ENCODE results near the gene LYPD3. TPM values are rescaled to one million over a fixed set of nuclear protein-coding genes. Genes with fewer than 3 reads are reported as not detected.
A peak's percentile ranks its signal among the peaks of the same experiment; 100 is the strongest.
"Not testable (repeated sequence)": the region's sequence is repeated elsewhere in the genome, so short reads cannot be mapped to it uniquely, and the experiment has no call there.

The LYPD3 gene
- 1 to 10 TPM; 1.2 to 1.9 (median 1.3) TPM for polyA plus RNA-seq (ENCODE audit: insufficient read length in 3 of 3)

DNA sequence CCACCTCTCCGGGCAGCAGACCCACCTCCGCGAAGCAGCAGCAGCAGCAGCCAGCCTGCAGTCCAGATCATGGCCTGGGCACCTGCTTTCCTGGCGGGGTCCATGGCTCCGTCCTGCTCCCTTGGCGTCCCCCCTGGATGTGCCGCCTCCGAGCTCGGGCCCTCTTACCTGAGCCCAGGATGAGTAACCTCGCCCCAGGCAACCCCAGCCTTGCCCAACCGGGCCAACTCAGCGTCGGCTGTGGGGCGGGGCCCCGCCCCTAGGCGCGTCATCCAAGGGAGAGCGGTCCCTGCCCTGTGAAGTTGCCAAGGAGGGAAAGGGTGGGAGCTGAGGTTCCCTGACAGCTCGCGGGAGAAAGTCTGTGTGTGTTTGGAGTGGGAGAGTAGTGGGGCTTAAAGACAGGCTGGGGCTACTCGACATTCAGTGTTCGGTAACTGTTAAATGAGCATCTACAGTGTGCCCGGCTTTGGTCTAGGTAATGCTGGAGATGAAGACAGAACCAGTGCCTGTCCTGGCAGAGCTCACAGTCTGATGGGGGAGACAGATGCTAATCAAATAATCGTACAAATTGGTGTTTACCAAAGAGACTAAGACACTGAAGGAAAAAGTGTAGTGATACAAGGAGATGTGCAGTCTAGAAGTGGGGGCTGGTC, at the start of gene LYPD3:
TSS of gene LYPD3 (minus strand) at position 141 of the 653 bp plus-strand sequence. CDS start at position 104, 37 bp downstream.
- no peak for DNase-seq (ENCODE audit: low read depth in 3 of 3, low spot score in 2 of 3)

- not testable (repeated sequence) for DNase-seq (ENCODE audit: low read depth in 3 of 3, low spot score in 2 of 3)
Measured at GRCh38 chr19:43512399-43512798, 47.0 kb upstream of the LYPD3 start.

- no peak for DNase-seq (ENCODE audit: low read depth in 3 of 3, low spot score in 2 of 3)
Measured at GRCh38 chr19:43511324-43511723, 45.9 kb upstream of the LYPD3 start.

DNA sequence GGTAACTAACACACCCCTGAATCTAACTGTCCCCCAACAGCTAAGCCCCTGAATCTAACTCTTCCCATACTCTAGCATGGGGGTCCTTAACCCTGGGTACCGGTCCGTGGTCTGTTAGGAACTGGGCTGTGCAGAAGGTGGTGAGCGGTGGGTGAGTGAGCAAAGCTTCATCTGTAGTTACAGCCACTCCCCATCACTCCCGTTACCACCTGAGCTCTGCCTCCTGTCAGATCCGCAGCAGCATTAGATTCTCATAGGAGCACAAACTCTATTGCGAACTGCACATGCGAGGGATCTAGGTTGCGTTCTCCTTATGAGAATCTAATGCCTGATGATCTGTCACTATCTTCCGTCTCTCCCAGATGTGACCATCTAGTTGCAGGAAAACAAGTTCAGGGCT, 45.3 kb upstream of the LYPD3 start:
- DNase-seq (ENCODE audit: low read depth in 3 of 3, low spot score in 2 of 3), result no peak

DNA sequence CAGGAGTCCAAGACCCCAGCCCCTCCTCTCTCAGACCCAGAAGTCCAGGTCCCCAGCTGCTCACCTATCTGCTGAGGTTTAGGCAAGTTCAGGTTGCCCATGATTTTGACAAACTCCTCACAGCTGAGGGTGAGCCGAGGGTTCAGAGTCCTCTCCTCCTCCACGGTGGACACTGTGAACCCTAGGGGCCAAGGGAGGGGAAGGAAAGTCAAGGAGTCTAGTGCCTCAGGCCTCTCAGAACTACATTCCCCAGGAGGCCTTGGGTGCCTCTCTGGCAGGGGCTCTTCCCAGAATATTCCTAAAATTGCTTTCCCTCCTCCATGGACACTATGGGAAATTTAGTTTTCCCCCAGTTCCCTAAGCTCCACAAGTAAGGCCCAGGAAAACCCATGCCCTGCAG, 42.5 kb upstream of the LYPD3 start:
- DNase-seq (ENCODE audit: low read depth in 3 of 3, low spot score in 2 of 3), result no peak

GRCh38 chr19:43506629-43507028, 41.2 kb upstream of the LYPD3 start:
- DNase-seq (ENCODE audit: low read depth in 3 of 3, low spot score in 2 of 3), result no peak

GRCh38 chr19:43505941-43506340, 40.5 kb upstream of the LYPD3 start:
- no peak for DNase-seq (ENCODE audit: low read depth in 3 of 3, low spot score in 2 of 3)

- no peak for DNase-seq (ENCODE audit: low read depth in 3 of 3, low spot score in 2 of 3)
Measured at GRCh38 chr19:43505186-43505456, 39.7 kb upstream of the LYPD3 start.

DNA sequence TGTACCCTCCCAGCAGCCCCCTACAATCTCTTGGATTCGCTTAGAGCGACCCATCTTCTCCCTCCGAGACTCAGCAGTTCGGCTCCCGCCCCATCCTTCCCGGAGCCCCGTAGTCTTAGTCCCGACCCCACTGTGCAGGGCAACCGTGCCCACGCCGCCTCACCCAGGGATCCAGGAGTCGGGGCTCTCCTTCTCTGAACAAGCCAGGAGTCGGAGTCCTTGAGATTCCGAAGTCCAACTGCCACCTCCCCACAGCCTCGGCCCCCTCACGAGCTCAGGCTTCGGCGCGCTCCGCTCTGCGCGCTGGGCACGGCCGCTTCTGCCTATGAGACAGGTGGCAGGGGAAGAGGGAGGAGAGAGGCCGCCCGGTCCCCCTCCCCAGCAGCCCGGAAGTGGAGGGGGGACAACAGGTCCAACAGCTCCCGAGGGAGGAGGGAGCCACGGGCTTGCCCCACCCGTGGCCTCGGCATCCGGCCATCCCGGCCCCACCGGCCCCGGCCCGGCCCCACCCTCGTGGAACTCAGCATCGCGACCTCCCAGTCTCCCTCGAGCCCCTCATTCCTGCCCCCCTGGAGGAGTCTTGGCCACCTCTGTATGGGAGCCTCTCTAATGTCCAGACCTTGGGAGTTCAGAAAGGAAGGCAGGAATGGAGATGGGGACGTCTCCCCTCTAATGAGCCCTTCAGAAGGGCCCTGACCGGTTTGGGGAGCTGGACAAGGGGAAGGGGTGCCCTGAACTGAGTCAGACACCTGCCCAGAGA, 39.2 kb upstream of the LYPD3 start, which contains the start of gene PHLDB3:
TSS of gene PHLDB3 (minus strand) at position 321 of the 760 bp plus-strand sequence. CDS start 628 bp downstream, outside the sequence.
- no peak for DNase-seq (ENCODE audit: low read depth in 3 of 3, low spot score in 2 of 3)

DNA sequence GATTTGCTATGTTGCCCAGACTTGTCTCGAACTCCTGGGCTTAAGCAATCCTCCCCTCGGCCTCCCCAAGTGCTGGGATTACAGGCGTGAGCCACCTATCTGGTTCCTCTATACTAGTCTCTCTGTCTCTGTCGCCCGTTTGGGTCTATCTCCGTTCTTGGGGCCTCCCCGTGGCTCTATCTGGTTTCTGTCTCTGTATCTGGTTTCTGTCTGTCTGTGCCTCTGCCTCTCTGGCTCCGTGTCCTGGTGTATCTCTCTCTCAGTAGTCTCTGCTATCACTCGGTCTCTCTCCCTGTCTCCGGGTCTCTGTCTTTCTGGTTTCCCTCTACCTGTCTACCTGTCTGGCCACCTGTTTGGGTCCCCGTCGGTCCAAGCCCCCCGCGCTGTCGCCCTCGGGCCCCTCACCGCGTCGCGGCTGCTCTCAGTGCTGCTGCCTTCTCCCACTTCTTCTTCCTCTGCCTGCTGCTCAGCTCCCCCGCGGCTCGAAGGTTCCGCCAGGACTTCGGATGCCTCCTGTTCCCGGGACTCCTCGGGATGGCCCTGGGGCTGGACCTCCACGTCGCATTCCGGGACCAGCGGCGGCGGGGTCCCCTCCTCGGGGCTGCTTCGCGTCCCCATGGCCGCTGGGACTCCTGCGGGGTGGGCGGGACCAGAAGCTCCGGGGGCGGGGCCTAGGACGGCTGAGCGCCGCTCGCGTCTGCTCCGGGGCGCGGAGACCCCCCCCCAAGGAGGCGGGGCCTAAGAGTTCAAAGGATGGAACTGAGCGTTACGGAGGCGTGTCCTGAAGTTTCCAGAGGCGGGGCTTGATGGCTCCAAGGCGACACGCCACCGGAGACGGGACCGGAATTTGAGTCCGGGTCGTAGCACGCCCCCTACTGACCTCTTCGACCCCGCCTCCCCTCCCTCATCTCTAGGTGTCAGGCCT, 38.4 kb upstream of the LYPD3 start:
- DNase-seq (ENCODE audit: low read depth in 3 of 3, low spot score in 2 of 3), result peak in 2 of 3 donors; percentile 88 to 90

DNA sequence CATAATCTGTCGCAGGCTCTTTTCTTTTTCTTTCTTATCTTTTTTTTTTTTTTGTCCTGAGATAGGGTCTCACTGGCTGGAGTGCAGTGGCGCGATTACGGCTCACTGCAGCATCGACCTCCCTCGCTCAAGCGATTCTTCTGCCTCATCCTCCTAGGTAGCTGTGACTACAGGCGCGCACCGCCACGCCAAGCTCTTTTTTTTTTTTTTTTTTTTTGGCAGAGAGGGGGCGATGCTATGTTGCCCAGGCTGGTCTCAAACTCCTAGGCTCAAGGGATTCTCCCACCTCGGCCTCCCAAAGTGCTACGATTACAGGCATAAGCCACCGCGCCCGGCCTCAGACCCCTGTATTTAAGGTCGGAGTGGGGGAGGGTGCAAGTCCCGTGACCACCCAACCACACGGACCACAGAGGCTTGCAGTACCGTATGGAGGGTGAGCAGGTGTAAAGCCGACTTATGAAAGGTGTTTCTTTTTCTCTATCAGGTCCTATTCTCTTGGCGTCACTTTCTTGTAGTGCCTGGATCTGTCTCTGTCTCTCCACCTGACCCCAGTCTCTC, 37.1 kb upstream of the LYPD3 start:
- DNase-seq (ENCODE audit: low read depth in 3 of 3, low spot score in 2 of 3), result no peak

DNA sequence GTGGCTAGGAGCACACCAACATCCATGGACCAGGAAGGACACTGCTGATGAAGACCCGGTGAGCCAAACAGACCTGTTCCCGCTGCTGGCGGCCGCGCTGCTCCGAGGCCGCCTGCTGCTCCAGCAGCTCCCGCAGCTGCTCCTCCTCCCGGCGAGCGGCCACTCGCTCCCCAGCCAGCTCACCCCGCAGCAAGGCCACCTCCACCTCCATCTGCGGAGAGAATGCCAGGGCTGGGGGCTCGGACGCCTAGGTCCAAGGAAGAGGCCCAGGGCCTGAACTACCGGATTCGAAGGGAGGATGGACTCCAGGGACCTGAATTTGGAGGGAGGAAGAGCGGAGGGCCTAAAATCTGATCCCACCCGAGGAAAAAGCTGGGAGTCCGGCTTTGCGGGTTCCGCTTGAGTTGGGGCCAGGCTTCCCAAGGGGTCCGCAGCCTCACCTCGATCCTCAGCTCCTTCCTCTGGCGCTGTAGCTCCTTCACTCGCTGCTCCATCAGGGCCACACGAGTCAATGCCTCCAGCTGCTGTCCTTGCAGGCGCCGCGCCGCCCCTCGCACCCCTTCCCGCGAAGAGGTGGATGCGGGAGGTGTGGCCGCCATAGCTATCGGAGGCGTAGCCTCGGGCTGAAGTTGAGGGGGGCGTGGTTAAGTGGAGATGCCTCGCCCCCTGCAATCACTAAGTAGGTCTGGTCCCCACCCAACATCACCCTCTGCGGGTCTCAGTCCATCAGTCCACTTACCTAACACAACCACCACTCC, 36.4 kb upstream of the LYPD3 start:
- DNase-seq (ENCODE audit: low read depth in 3 of 3, low spot score in 2 of 3), result no peak

DNA sequence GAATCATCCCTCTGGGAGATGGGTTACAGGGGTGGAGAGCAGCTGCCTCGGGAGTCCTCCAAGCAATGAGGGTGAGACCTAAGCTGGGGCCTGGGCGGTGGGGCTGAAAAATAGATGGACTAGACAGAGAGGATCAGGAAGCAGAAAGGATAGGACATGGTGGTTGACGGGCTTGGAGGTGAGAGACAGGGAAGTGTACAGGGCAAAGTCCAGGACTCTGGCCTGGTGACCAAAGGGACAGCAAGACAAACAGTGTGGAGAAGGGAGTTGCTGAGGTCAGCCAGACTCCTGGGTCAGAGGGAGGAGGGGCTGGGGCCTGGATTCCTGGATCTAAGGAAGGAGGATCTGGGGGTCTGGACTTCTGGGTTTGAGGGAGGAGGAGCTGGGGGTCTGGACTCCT, 33.6 kb upstream of the LYPD3 start:
- no peak for DNase-seq (ENCODE audit: low read depth in 3 of 3, low spot score in 2 of 3)

GRCh38 chr19:43498233-43498842, 32.9 kb upstream of the LYPD3 start:
- DNase-seq (ENCODE audit: low read depth in 3 of 3, low spot score in 2 of 3), result no peak

- no peak for DNase-seq (ENCODE audit: low read depth in 3 of 3, low spot score in 2 of 3)
Measured at GRCh38 chr19:43496960-43497359, 31.6 kb upstream of the LYPD3 start.

DNA sequence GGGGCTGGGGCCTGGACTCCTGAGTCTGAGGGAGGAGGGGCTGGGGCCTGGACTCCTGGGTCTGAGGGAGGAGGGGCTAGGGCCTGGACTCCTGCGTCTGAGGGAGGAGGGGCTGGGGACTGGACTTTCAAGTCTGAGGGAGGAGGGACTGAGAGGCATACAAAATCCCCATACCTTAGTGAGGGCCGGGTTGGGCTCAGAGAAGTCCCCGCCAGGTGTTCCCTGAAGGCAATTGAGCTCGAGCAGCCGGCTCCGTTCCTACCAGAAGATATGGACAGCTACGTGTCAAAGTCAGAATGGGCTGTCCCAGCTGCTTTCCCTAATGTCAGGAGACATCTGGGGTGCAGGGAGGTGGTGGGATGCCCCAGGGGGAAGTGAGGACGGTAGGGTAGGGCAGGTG, 29.7 kb upstream of the LYPD3 start:
- no peak for DNase-seq (ENCODE audit: low read depth in 3 of 3, low spot score in 2 of 3)

- no peak for DNase-seq (ENCODE audit: low read depth in 3 of 3, low spot score in 2 of 3)
Measured at GRCh38 chr19:43490759-43491158, 25.4 kb upstream of the LYPD3 start.

- DNase-seq (ENCODE audit: low read depth in 3 of 3, low spot score in 2 of 3), result no peak
Measured at GRCh38 chr19:43489979-43490599, 24.7 kb upstream of the LYPD3 start.

GRCh38 chr19:43489310-43489709, 23.9 kb upstream of the LYPD3 start:
- no peak for DNase-seq (ENCODE audit: low read depth in 3 of 3, low spot score in 2 of 3)
